Karpas-422 (cell line): ENCODE data around the gene ABCF1. TPM values are rescaled to one million over a fixed set of nuclear protein-coding genes. Genes with fewer than 3 reads are reported as not detected.

Experiments
- DNase-seq: peaks from one replicate; pipeline ENCODE4 v3.0.0-alpha.2; 2015
- H2AFZ ChIP-seq: fragments of 200-600 bp; sonication (generic); 2 replicates; pipeline ENCODE4 v1.6.1; 2014; ENCODE audit warnings: antibody characterized with exemption, low read length, mixed read lengths
- H3K27ac ChIP-seq: fragments of 200-600 bp; sonication (generic); 2 replicates; pipeline ENCODE4 v1.5.1; 2014; ENCODE audit warnings: mild to moderate bottlenecking, low read length, moderate library complexity
- H3K27me3 ChIP-seq: fragments of 200-600 bp; sonication (generic); 2 replicates; pipeline ENCODE4 v1.6.1; 2014; ENCODE audit warnings: low read length, mixed read lengths
- H3K36me3 ChIP-seq: fragments of 200-600 bp; sonication (generic); 2 replicates; pipeline ENCODE4 v1.6.1; 2014; ENCODE audit warnings: low read length, mixed read lengths; ENCODE audit not compliant: insufficient read depth
- H3K4me1 ChIP-seq: fragments of 200-600 bp; sonication (generic); 2 replicates; pipeline ENCODE4 v1.6.1; 2014; ENCODE audit warnings: mild to moderate bottlenecking, low read length, mixed read lengths
- H3K4me2 ChIP-seq: fragments of 200-600 bp; sonication (generic); 2 replicates; pipeline ENCODE4 v1.6.1; 2014; ENCODE audit warnings: low read length, low read depth, mild to moderate bottlenecking; ENCODE audit not compliant: poor library complexity, severe bottlenecking
- H3K4me3 ChIP-seq: fragments of 200-600 bp; sonication (generic); 2 replicates; pipeline ENCODE4 v1.5.1; 2014; ENCODE audit warnings: mild to moderate bottlenecking, antibody characterized with exemption, low read length, mixed read lengths
- H3K79me2 ChIP-seq: fragments of 200-600 bp; sonication (generic); 2 replicates; pipeline ENCODE4 v1.6.1; 2014; ENCODE audit warnings: mild to moderate bottlenecking, low read length, mixed read lengths
- H3K9ac ChIP-seq: fragments of 200-600 bp; sonication (generic); 2 replicates; pipeline ENCODE4 v1.6.0; 2014; ENCODE audit warnings: low read length
- H3K9me2 ChIP-seq: fragments of 200-600 bp; sonication (generic), shearing (Covaris generic); replicated peaks from 2 replicates; pipeline ENCODE4 v1.6.0; 2014; ENCODE audit warnings: mild to moderate bottlenecking, low read length, moderate library complexity; ENCODE audit not compliant: insufficient read depth
- H3K9me3 ChIP-seq: fragments of 300-700, 200-600 bp; sonication (generic); 2 replicates; pipeline ENCODE4 v1.6.1; 2014; ENCODE audit warnings: low read length, mixed read lengths
- H4K20me1 ChIP-seq: fragments of 200-600 bp; sonication (generic); 2 replicates; pipeline ENCODE4 v1.6.1; 2014; ENCODE audit warnings: mild to moderate bottlenecking, antibody characterized with exemption, low read length, low read depth; ENCODE audit not compliant: insufficient read depth
- total RNA-seq: library from RNA; depleted of rRNA; stranded (reverse); fragments of >200 nt; shearing (Covaris generic); gene quantifications from 2 replicates; pipeline ENCODE4 v1.2.3, GENCODE V29; 2014; ENCODE audit warnings: low replicate concordance

The ABCF1 gene
- total RNA-seq, 1 experiment from 2014 or later = 14.4 TPM

- Histone ChIP-seq H3K9me2 (no peaks in the 10 kb centered on the region), H2AFZ (no peak overlapping the region), H3K4me3 (no peak overlapping the region), H3K27ac (no peak overlapping the region), H3K9ac (no peak overlapping the region), H3K36me3 (peaks cover 4% of the 10 kb centered on the region; the same call in 1 of the 2 replicates), H3K79me2 (peaks cover 6% of the 10 kb centered on the region; the same call in 1 of the 2 replicates), H3K9me3 (no peaks in the 10 kb centered on the region), H3K27me3 (no peaks in the 10 kb centered on the region), H3K4me2 (no peak overlapping the region), H4K20me1 (no peaks in the 10 kb centered on the region), H3K4me1 (no peaks in the 10 kb centered on the region)
- DNase-seq = no peak
Measured at GRCh38 chr6:30564114-30564513, 7.1 kb upstream of the ABCF1 start.

- Histone ChIP-seq H3K9me3 (no peaks in the 10 kb centered on the region), H3K36me3 (0 out of 2 replicates have a peak, but pooled peaks cover 4% of the 10 kb centered on the region), H3K4me1 (peaks cover 11% of the 10 kb centered on the region), H2AFZ (no peak overlapping the region), H3K4me3 (no peak overlapping the region), H3K27ac (no peak overlapping the region), H3K27me3 (no peaks in the 10 kb centered on the region), H3K9me2 (no peaks in the 10 kb centered on the region), H3K4me2 (no peak overlapping the region), H4K20me1 (no peaks in the 10 kb centered on the region), H3K9ac (no peak overlapping the region), H3K79me2 (no peaks in the 10 kb centered on the region)
- no peak for DNase-seq
Measured at GRCh38 chr6:30565772-30566171, 5.5 kb upstream of the ABCF1 start.

- no peak for DNase-seq
- Histone ChIP-seq H3K36me3 (no peaks in the 10 kb centered on the region), H2AFZ (no peak overlapping the region), H3K27me3 (no peaks in the 10 kb centered on the region), H3K4me1 (peaks cover 26% of the 10 kb centered on the region), H3K27ac (no peak overlapping the region), H3K9ac (no peak overlapping the region), H3K79me2 (peaks cover 19% of the 10 kb centered on the region), H3K9me2 (no peaks in the 10 kb centered on the region), H4K20me1 (peaks cover 16% of the 10 kb centered on the region), H3K4me3 (no peak overlapping the region), H3K9me3 (no peaks in the 10 kb centered on the region), H3K4me2 (no peak overlapping the region)
Measured at GRCh38 chr6:30568245-30568644, 3.0 kb upstream of the ABCF1 start.

- H3K36me3 ChIP-seq = peaks cover 5% of the 10 kb centered on the region; the same call in 1 of the 2 replicates
- H3K9ac ChIP-seq = peak overlapping the region; percentile 79
- H4K20me1 ChIP-seq = peaks cover 34% of the 10 kb centered on the region
- peak overlapping the region; percentile 83 for H3K4me2 ChIP-seq
- H3K27me3 ChIP-seq = no peaks in the 10 kb centered on the region
- H3K27ac ChIP-seq = no peak overlapping the region
- H3K4me1 ChIP-seq = peaks cover 37% of the 10 kb centered on the region
- H2AFZ ChIP-seq = peak overlapping the region; percentile 52; the same call in 1 of the 2 replicates
- H3K4me3 ChIP-seq = peak overlapping the region; percentile 84
- DNase-seq = no peak
- no peaks in the 10 kb centered on the region for H3K9me3 ChIP-seq
- H3K9me2 ChIP-seq = no peaks in the 10 kb centered on the region
- H3K79me2 ChIP-seq = peaks cover 39% of the 10 kb centered on the region
Measured at GRCh38 chr6:30570263-30570662, 979 bp upstream of the ABCF1 start.

GRCh38 chr6:30570740-30571074, 535 bp upstream of the ABCF1 start:
- Histone ChIP-seq H3K4me2 (peak overlapping the region; percentile 83), H3K9ac (peak overlapping the region; percentile 79), H2AFZ (peak overlapping the region; percentile 52), H4K20me1 (peaks cover 38% of the 10 kb centered on the region), H3K9me3 (no peaks in the 10 kb centered on the region), H3K27ac (no peak overlapping the region), H3K27me3 (no peaks in the 10 kb centered on the region), H3K9me2 (no peaks in the 10 kb centered on the region), H3K36me3 (peaks cover 5% of the 10 kb centered on the region; the same call in 1 of the 2 replicates), H3K79me2 (peaks cover 44% of the 10 kb centered on the region), H3K4me3 (peak overlapping the region; percentile 84), H3K4me1 (peaks cover 37% of the 10 kb centered on the region)
- DNase-seq = no peak

- no peaks in the 10 kb centered on the region for H3K9me3 ChIP-seq
- no peak for DNase-seq
- peaks cover 37% of the 10 kb centered on the region for H3K4me1 ChIP-seq
- H3K4me3 ChIP-seq = peak overlapping the region; percentile 84
- H3K36me3 ChIP-seq = peaks cover 8% of the 10 kb centered on the region; the same call in 1 of the 2 replicates
- peaks cover 42% of the 10 kb centered on the region for H4K20me1 ChIP-seq
- H3K9ac ChIP-seq = peak overlapping the region; percentile 86
- H3K4me2 ChIP-seq = peak overlapping the region; percentile 83
- H3K27ac ChIP-seq = peak overlapping the region; percentile 57; the same call in 1 of the 2 replicates
- no peaks in the 10 kb centered on the region for H3K27me3 ChIP-seq
- H3K79me2 ChIP-seq = peaks cover 51% of the 10 kb centered on the region
- H2AFZ ChIP-seq = no peak overlapping the region
- H3K9me2 ChIP-seq = no peaks in the 10 kb centered on the region
Measured at GRCh38 chr6:30571762-30572082, 480 bp downstream of the ABCF1 start.

GRCh38 chr6:30572148-30572547, 906 bp downstream of the ABCF1 start:
- H2AFZ ChIP-seq = no peak overlapping the region
- peaks cover 56% of the 10 kb centered on the region for H3K79me2 ChIP-seq
- DNase-seq = no peak
- H4K20me1 ChIP-seq = peaks cover 46% of the 10 kb centered on the region
- peaks cover 12% of the 10 kb centered on the region; the same call in 1 of the 2 replicates for H3K36me3 ChIP-seq
- H3K4me1 ChIP-seq = peaks cover 37% of the 10 kb centered on the region
- H3K27ac ChIP-seq = no peak overlapping the region
- no peaks in the 10 kb centered on the region for H3K9me3 ChIP-seq
- H3K9me2 ChIP-seq = no peaks in the 10 kb centered on the region
- no peaks in the 10 kb centered on the region for H3K27me3 ChIP-seq
- peak overlapping the region; percentile 83 for H3K4me2 ChIP-seq
- H3K4me3 ChIP-seq = peak overlapping the region; percentile 84
- peak overlapping the region; percentile 86 for H3K9ac ChIP-seq

- Histone ChIP-seq H3K27ac (no peak overlapping the region), H4K20me1 (peaks cover 46% of the 10 kb centered on the region)
Measured at GRCh38 chr6:30573113-30573512, 1.9 kb downstream of the ABCF1 start.

More at GRCh38 chr6:30573113-30573512, 1.9 kb downstream of the ABCF1 start:
- peak overlapping the region; percentile 84; the same call in 1 of the 2 replicates for H3K4me3 ChIP-seq
- peaks cover 20% of the 10 kb centered on the region for H3K36me3 ChIP-seq
- H3K27me3 ChIP-seq = no peaks in the 10 kb centered on the region
- no peaks in the 10 kb centered on the region for H3K9me2 ChIP-seq
- peaks cover 37% of the 10 kb centered on the region for H3K4me1 ChIP-seq
- peak overlapping the region; percentile 86 for H3K9ac ChIP-seq
- no peak for DNase-seq
- peak overlapping the region; percentile 83 for H3K4me2 ChIP-seq
- H3K79me2 ChIP-seq = peaks cover 61% of the 10 kb centered on the region
- no peak overlapping the region for H2AFZ ChIP-seq
- no peaks in the 10 kb centered on the region for H3K9me3 ChIP-seq
